H9 (cell line): Measurements from ENCODE around the gene WDR48. TPM values are rescaled to one million over a fixed set of nuclear protein-coding genes. Genes with fewer than 3 reads are reported as not detected.
A peak's percentile ranks its signal among the peaks of the same experiment; 100 is the strongest.

Experiments
- DNase-seq: peaks from one replicate; pipeline ENCODE4 v3.0.0-alpha.2; 2017
- H2AFZ ChIP-seq: one replicate; pipeline ENCODE4 v1.6.1; 2013; ENCODE audit warnings: mild to moderate bottlenecking, low read length, control low read depth, moderate library complexity
- H2AK5ac ChIP-seq: 2 replicates; pipeline ENCODE4 v1.6.1; 2013; ENCODE audit warnings: low read length, control low read depth, mixed read lengths; ENCODE audit not compliant: insufficient read length
- H2BK120ac ChIP-seq: one replicate; pipeline ENCODE4 v1.6.1; 2013; ENCODE audit warnings: low read depth, mild to moderate bottlenecking, low read length, control low read depth, inconsistent platforms; ENCODE audit not compliant: poor library complexity, severe bottlenecking
- H2BK12ac ChIP-seq: 2 replicates; pipeline ENCODE4 v1.6.1; 2013; ENCODE audit warnings: low read length, control low read depth, mixed read lengths, low read depth; ENCODE audit not compliant: insufficient read length
- H2BK15ac ChIP-seq: 2 replicates; pipeline ENCODE4 v1.6.1; 2013; ENCODE audit warnings: low read depth, low read length, control low read depth
- H2BK20ac ChIP-seq: one replicate; pipeline ENCODE4 v1.6.1; 2013; ENCODE audit warnings: low read depth, mild to moderate bottlenecking, low read length, control low read depth, inconsistent platforms; ENCODE audit not compliant: poor library complexity, severe bottlenecking
- H2BK5ac ChIP-seq: 2 replicates; pipeline ENCODE4 v1.6.1; 2013; ENCODE audit warnings: low read length, control low read depth, mixed read lengths; ENCODE audit not compliant: insufficient read length
- H3K14ac ChIP-seq: 2 replicates; pipeline ENCODE4 v1.6.1; 2013; ENCODE audit warnings: low read length, control low read depth; ENCODE audit not compliant: insufficient read depth
- H3K18ac ChIP-seq: 2 replicates; pipeline ENCODE4 v1.6.1; 2013; ENCODE audit warnings: low read depth, mild to moderate bottlenecking, mixed read lengths, low read length, control low read depth; ENCODE audit not compliant: insufficient read length
- H3K23ac ChIP-seq: 2 replicates; pipeline ENCODE4 v1.6.1; 2013; ENCODE audit warnings: low read length, control low read depth, mixed read lengths, low read depth; ENCODE audit not compliant: insufficient read length
- H3K23me2 ChIP-seq: 2 replicates; pipeline ENCODE4 v1.6.1; 2013; ENCODE audit warnings: low read depth, mild to moderate bottlenecking, mixed read lengths, low read length, control low read depth; ENCODE audit not compliant: insufficient read length, poor library complexity, severe bottlenecking
- H3K27ac ChIP-seq: 2 replicates; pipeline ENCODE4 v1.5.1; 2013; ENCODE audit warnings: low read length, control low read depth, mixed read lengths, low read depth; ENCODE audit not compliant: insufficient read length
- H3K27me3 ChIP-seq: 2 replicates; pipeline ENCODE4 v1.6.1; 2013; ENCODE audit warnings: low read length, control low read depth, inconsistent platforms; ENCODE audit not compliant: insufficient read depth
- H3K4ac ChIP-seq: 2 replicates; pipeline ENCODE4 v1.6.1; 2013; ENCODE audit warnings: low read depth, mild to moderate bottlenecking, control low read depth, inconsistent platforms, low read length, moderate library complexity
- H3K4me1 ChIP-seq: 2 replicates; pipeline ENCODE4 v1.6.1; 2013; ENCODE audit warnings: low read length, control low read depth, inconsistent platforms; ENCODE audit not compliant: insufficient read depth
- H3K4me2 ChIP-seq: 2 replicates; pipeline ENCODE4 v1.6.1; 2013; ENCODE audit warnings: low read length, control low read depth, mixed read lengths; ENCODE audit not compliant: insufficient read length, insufficient read depth
- H3K56ac ChIP-seq: 2 replicates; pipeline ENCODE4 v1.6.1; 2013; ENCODE audit warnings: low read depth, mild to moderate bottlenecking, mixed read lengths, low read length, control low read depth; ENCODE audit not compliant: insufficient read length
- H3K79me1 ChIP-seq: 2 replicates; pipeline ENCODE4 v1.6.1; 2013; ENCODE audit warnings: low read depth, mild to moderate bottlenecking, moderate library complexity, low read length, control low read depth, inconsistent platforms; ENCODE audit not compliant: insufficient read depth, poor library complexity, severe bottlenecking
- H3K79me2 ChIP-seq: 2 replicates; pipeline ENCODE4 v1.6.1; 2013; ENCODE audit warnings: low read length, control low read depth, inconsistent platforms; ENCODE audit not compliant: insufficient read depth
- H3K9ac ChIP-seq: 2 replicates; pipeline ENCODE4 v1.6.1; 2013; ENCODE audit warnings: low read length, control low read depth, mixed read lengths; ENCODE audit not compliant: insufficient read length; ENCODE audit errors: extremely low read depth
- H3K9me3 ChIP-seq: one replicate; pipeline ENCODE4 v1.6.1; 2013; ENCODE audit warnings: low read depth, low read length, inconsistent platforms; ENCODE audit not compliant: control insufficient read depth
- H3T11ph ChIP-seq: one replicate; pipeline ENCODE4 v1.6.1; 2013; ENCODE audit warnings: mild to moderate bottlenecking, low read length, control low read depth, inconsistent platforms
- H4K20me1 ChIP-seq: one replicate; pipeline ENCODE4 v1.6.1; 2013; ENCODE audit not compliant: control insufficient read depth, insufficient read length, insufficient read depth
- H4K5ac ChIP-seq: 2 replicates; pipeline ENCODE4 v1.6.1; 2013; ENCODE audit warnings: low read depth, mild to moderate bottlenecking, mixed read lengths, low read length, control low read depth; ENCODE audit not compliant: insufficient read length
- H4K8ac ChIP-seq: replicated peaks from 2 replicates; pipeline ENCODE4 v1.6.1; 2013; ENCODE audit warnings: low read length, control low read depth, mixed read lengths, low read depth; ENCODE audit not compliant: insufficient read length
- H4K91ac ChIP-seq: 2 replicates; pipeline ENCODE4 v1.6.1; 2013; ENCODE audit warnings: low read depth, mild to moderate bottlenecking, moderate library complexity, mixed read lengths, low read length, control low read depth; ENCODE audit not compliant: insufficient read length
- H3K27ac Mint-ChIP-seq, 3 experiments: 2 replicates in 2 of 3; 3 replicates in 1 of 3; pipeline ENCODE4 v1.8.0; 2020 to 2021; ENCODE audit warnings: mixed read lengths in 3 of 3, mild to moderate bottlenecking in 1 of 3, moderate library complexity in 1 of 3
- H3K27me3 Mint-ChIP-seq: 2 replicates; pipeline ENCODE4 v1.8.0; 2021; ENCODE audit warnings: low read depth, mild to moderate bottlenecking, moderate library complexity, mixed read lengths
- H3K36me3 Mint-ChIP-seq, 3 experiments: 2 replicates in 2 of 3; 3 replicates in 1 of 3; pipeline ENCODE4 v1.8.0; 2020 to 2021; ENCODE audit warnings: low read depth in 3 of 3, mixed read lengths in 3 of 3; ENCODE audit not compliant: insufficient read depth in 1 of 3
- H3K4me1 Mint-ChIP-seq, 2 experiments: 2 replicates each; pipeline ENCODE4 v1.8.0; 2020; ENCODE audit warnings: mixed read lengths in 2 of 2
- H3K4me3 Mint-ChIP-seq, 2 experiments: 2 replicates in 1 of 2; 3 replicates in 1 of 2; pipeline ENCODE4 v1.8.0; 2020 to 2021; ENCODE audit warnings: mild to moderate bottlenecking in 2 of 2, mixed read lengths in 2 of 2, moderate library complexity in 1 of 2
- H3K9me3 Mint-ChIP-seq, 2 experiments: 2 replicates in 1 of 2; 3 replicates in 1 of 2; pipeline ENCODE4 v1.8.0; 2020; ENCODE audit warnings: mild to moderate bottlenecking in 2 of 2, mixed read lengths in 2 of 2, moderate library complexity in 1 of 2
- CTCF ChIP-seq: fragments of 200-600 bp; sonication (generic); conservative IDR thresholded peaks from 3 replicates; pipeline ENCODE4 v1.8.0; 2021; ENCODE audit warnings: antibody characterized with exemption, mild to moderate bottlenecking
- WGBS: extraction: QIAGEN DNeasy Blood & Tissue Kit; methylation state at CpG from one replicate; pipeline ENCODE4 v1.1.7; 2013; ENCODE audit warnings: missing lambda C conversion rate, low lambda C conversion rate, mixed read lengths; ENCODE audit not compliant: insufficient read length; ENCODE audit errors: extremely low coverage; 5-methylcytosine and 5-hydroxymethylcytosine counted together
- total RNA-seq: library from RNA; stranded (reverse); gene quantifications from 2 replicates; pipeline ENCODE4 v1.2.1, GENCODE V29; 2021

WDR48 gene
- total RNA-seq, 1 experiment from 2014 or later = 52.7 TPM

GRCh38 chr3:39110041-39110639 is 58.3 kb downstream of the WDR48 start:
- H3K4me3 Mint-ChIP-seq = no peak overlapping the region
- no peak overlapping the region for H3K4me2 ChIP-seq
- H2BK12ac ChIP-seq = no peak overlapping the region
- H3K27ac ChIP-seq = no peak overlapping the region
- H3K4me1 Mint-ChIP-seq = peaks cover 19 to 20% of the 10 kb centered on the region in 2 experiments
- no peak overlapping the region for H3K18ac ChIP-seq
- no peak overlapping the region for H2AFZ ChIP-seq
- WGBS = no CpG with 5 or more reads among the region's 2 CpGs
- H2BK15ac ChIP-seq = no peak overlapping the region
- TF ChIP-seq CTCF = peak; percentile 28; the same call in 2 of the 3 replicates
- H3K27me3 Mint-ChIP-seq = peaks cover 24% of the 10 kb centered on the region
- H3T11ph ChIP-seq = no peak overlapping the region
- no peak overlapping the region for H3K23ac ChIP-seq
- no peak overlapping the region for H3K56ac ChIP-seq
- H3K27me3 ChIP-seq = 0 out of 2 replicates have a peak, but pooled peaks cover 4% of the 10 kb centered on the region
- no peaks in the 10 kb centered on the region; a peak in 1 of 7 replicates for H3K36me3 Mint-ChIP-seq
- H3K4ac ChIP-seq = no peak overlapping the region
- H3K9me3 Mint-ChIP-seq = no peaks in the 10 kb centered on the region
- no peak overlapping the region for H4K5ac ChIP-seq
- no peak overlapping the region for H2BK20ac ChIP-seq
- no peaks in the 10 kb centered on the region for H3K79me2 ChIP-seq
- DNase-seq = peak; percentile 36
- peaks cover 15% of the 10 kb centered on the region for H3K23me2 ChIP-seq
- H3K9me3 ChIP-seq = no peaks in the 10 kb centered on the region
- H3K79me1 ChIP-seq = no peaks in the 10 kb centered on the region
- no peak overlapping the region for H4K8ac ChIP-seq
- no peak overlapping the region for H3K14ac ChIP-seq
- H2BK120ac ChIP-seq = no peak overlapping the region
- no peak overlapping the region for H3K27ac Mint-ChIP-seq
- H4K20me1 ChIP-seq = no peaks in the 10 kb centered on the region
- H2BK5ac ChIP-seq = no peak overlapping the region
- no peak overlapping the region for H3K9ac ChIP-seq
- no peak overlapping the region for H4K91ac ChIP-seq
- H2AK5ac ChIP-seq = no peak overlapping the region
- no peaks in the 10 kb centered on the region for H3K4me1 ChIP-seq
